Posterior vena cava (tissue), 2 donors: ENCODE measurements around the gene LRRC14B. TPM values are rescaled to one million over a fixed set of nuclear protein-coding genes. Genes with fewer than 3 reads are reported as not detected.

Experiments
- total RNA-seq, 2 donors: library from RNA; stranded (reverse); fragmentation: NEBNext Ultra II Directional; extraction: Animal tissue kit (Norgen Biotek cat#: 25700); gene quantifications; one replicate each; pipeline ENCODE4 v1.2.1, GENCODE V29; 2021
- donor health status: DM: yes; HTN: yes; CAD: no.
- donor health status: DM: yes; HTN: yes; CAD: no.

The LRRC14B gene
- total RNA-seq, 2 donors from 2014 or later, result not detected

Other genes starting within 250 kb of the LRRC14B start
- gene PLEKHG4B, start 99.3 kb upstream of the LRRC14B start, total RNA-seq, result under 1 TPM in 1 of 2 donors, not detected in 1; 0.05 TPM
- gene CCDC127, start 26.7 kb downstream of the LRRC14B start, total RNA-seq, result 1 to 10 TPM; 5.8 to 6.9 TPM
- gene SDHA, start 26.8 kb downstream of the LRRC14B start, total RNA-seq, result 10 to 100 TPM; 75.2 to 80.7 TPM
- 10 to 100 TPM; 49.6 to 53.0 TPM for gene PDCD6, start 80.2 kb downstream of the LRRC14B start, total RNA-seq
- 1 to 10 TPM in 1 of 2 donors, under 1 TPM in 1; 0.69 to 2.9 TPM for gene AHRR, start 130.2 kb downstream of the LRRC14B start, total RNA-seq